HG02884 (cell line): ENCODE results near the gene HMCES.
"Not testable (repeated sequence)": the region's sequence is repeated elsewhere in the genome, so short reads cannot be mapped to it uniquely, and the experiment has no call there.

Experiments used
- ATAC-seq: cut with Tn5 transposase; IDR thresholded peaks from one replicate; pipeline ENCODE4 v1.9.1; 2021; ENCODE audit warnings: mild to moderate bottlenecking, moderate library complexity; ENCODE audit not compliant: unreplicated experiment

The HMCES gene

GRCh38 chr3:129317014-129317771 is 38.5 kb downstream of the HMCES start:
- ATAC-seq: no peak

- no peak for ATAC-seq
Measured at GRCh38 chr3:129317848-129318247, 39.2 kb downstream of the HMCES start.

- no peak for ATAC-seq
Measured at GRCh38 chr3:129318921-129319320, 40.3 kb downstream of the HMCES start.

- no peak for ATAC-seq
Measured at GRCh38 chr3:129320261-129320660, 41.6 kb downstream of the HMCES start.

- ATAC-seq: no peak
Measured at GRCh38 chr3:129320825-129321487, 42.3 kb downstream of the HMCES start.

GRCh38 chr3:129321887-129322286 is 43.2 kb downstream of the HMCES start:
- ATAC-seq: no peak

GRCh38 chr3:129323651-129324294 is 45.1 kb downstream of the HMCES start:
- no peak for ATAC-seq

GRCh38 chr3:129324855-129325254 is 46.2 kb downstream of the HMCES start:
- no peak for ATAC-seq

- no peak for ATAC-seq
Measured at GRCh38 chr3:129325383-129325782, 46.7 kb downstream of the HMCES start.

- ATAC-seq: no peak
Measured at GRCh38 chr3:129326138-129326537, 47.5 kb downstream of the HMCES start.

GRCh38 chr3:129326595-129326994 is 47.9 kb downstream of the HMCES start:
- no peak for ATAC-seq

- no peak for ATAC-seq
Measured at GRCh38 chr3:129327510-129327909, 48.8 kb downstream of the HMCES start.

GRCh38 chr3:129329858-129330257 is 51.2 kb downstream of the HMCES start:
- no peak for ATAC-seq

- ATAC-seq: no peak
Measured at GRCh38 chr3:129330409-129330808, 51.7 kb downstream of the HMCES start.

GRCh38 chr3:129333891-129334290 is 55.2 kb downstream of the HMCES start:
- ATAC-seq: no peak

GRCh38 chr3:129336093-129336706 is 57.5 kb downstream of the HMCES start:
- ATAC-seq: no peak

GRCh38 chr3:129337719-129338118 is 59.0 kb downstream of the HMCES start:
- ATAC-seq: not testable (repeated sequence)

- not testable (repeated sequence) for ATAC-seq
Measured at GRCh38 chr3:129339186-129339585, 60.5 kb downstream of the HMCES start.

- not testable (repeated sequence) for ATAC-seq
Measured at GRCh38 chr3:129339833-129340232, 61.2 kb downstream of the HMCES start.

GRCh38 chr3:129341331-129342141 is 62.9 kb downstream of the HMCES start:
- no peak for ATAC-seq
